Peyer's patch (tissue), 4 donors: ENCODE data around the gene CARMIL3. TPM values are rescaled to one million over a fixed set of nuclear protein-coding genes. Genes with fewer than 3 reads are reported as not detected.

ENCODE experiments used
- DNase-seq, 3 donors: peaks; one replicate each; pipeline ENCODE4 v3.0.0-alpha.2; 2017 to 2019
- H3K27ac ChIP-seq, 4 donors: fragments of 200-600 bp; sonication (generic); one replicate each; pipeline ENCODE4 v1.5.1; 2016 to 2019
- H3K27me3 ChIP-seq, 2 donors: fragments of 200-600 bp; sonication (generic); one replicate each; pipeline ENCODE4 v1.5.1; 2019
- H3K36me3 ChIP-seq, 3 donors: fragments of 200-600 bp; sonication (generic); one replicate each; pipeline ENCODE4 v1.5.1; 2016 to 2019
- H3K4me1 ChIP-seq, 4 donors: fragments of 200-600 bp; sonication (generic); one replicate each; pipeline ENCODE4 v1.5.1; 2016 to 2019
- H3K4me3 ChIP-seq, 4 donors: fragments of 200-600 bp; sonication (generic); 1 replicate in 3 of 4; 2 replicates in 1 of 4; pipeline ENCODE4 v1.5.1; 2016 to 2019; ENCODE audit warnings: mild to moderate bottlenecking in 1 of 4
- H3K9me3 ChIP-seq, 4 donors: fragments of 200-600 bp; sonication (generic); one replicate each; pipeline ENCODE4 v1.5.1; 2016 to 2019; ENCODE audit warnings: mild to moderate bottlenecking in 1 of 4
- CTCF ChIP-seq, 6 experiments: fragments of 450-650 bp in 4 of 6; fragments of 200-600 bp in 2 of 6; sonication (generic) in 1 of 6; IDR thresholded peaks; one replicate each; pipeline ENCODE4 v1.5.1; 2017 to 2019; ENCODE audit warnings: antibody characterized with exemption in 6 of 6, mild to moderate bottlenecking in 3 of 6, moderate library complexity in 1 of 6
- POLR2A ChIP-seq, 2 donors: fragments of 450-650 bp; IDR thresholded peaks; one replicate each; pipeline ENCODE4 v1.5.1; 2017; ENCODE audit warnings: antibody characterized with exemption in 2 of 2, mild to moderate bottlenecking in 2 of 2, moderate library complexity in 2 of 2
- total RNA-seq, 4 donors: library from RNA; depleted of rRNA; stranded (reverse); fragments of >200 nt; gene quantifications; one replicate each; pipeline ENCODE4 v1.1.0, GENCODE V29; 2016

The CARMIL3 gene
- total RNA-seq, 4 donors from 2014 or later = 1.3 to 5.8 (median 2.8) TPM

- TF ChIP-seq POLR2A (IDR thresholded peaks at IDR 0.05) (no peak), CTCF (IDR thresholded peaks at IDR 0.05) (no peak)
- H3K9me3 ChIP-seq = no peaks in the 10 kb centered on the region
- DNase-seq = no peak
- no peaks in the 10 kb centered on the region for H3K36me3 ChIP-seq
- peaks cover 0 to 21% (median 7%) of the 10 kb centered on the region in 4 donors for H3K4me1 ChIP-seq
- H3K4me3 ChIP-seq = no peak overlapping the region
- no peak overlapping the region for H3K27ac ChIP-seq
- H3K27me3 ChIP-seq = no peaks in the 10 kb centered on the region
Observed at GRCh38 chr14:24053548-24054323, 1.9 kb downstream of the CARMIL3 start.

GRCh38 chr14:24054324-24054641 is 2.5 kb downstream of the CARMIL3 start:
- Histone ChIP-seq H3K9me3 (no peaks in the 10 kb centered on the region), H3K36me3 (no peaks in the 10 kb centered on the region), H3K27me3 (no peaks in the 10 kb centered on the region), H3K4me1 (peaks cover 0 to 26% (median 6%) of the 10 kb centered on the region in 4 donors), H3K27ac (no peak overlapping the region), H3K4me3 (no peak overlapping the region)
- DNase-seq = no peak
- TF ChIP-seq CTCF (IDR thresholded peaks at IDR 0.05) (no peak), POLR2A (IDR thresholded peaks at IDR 0.05) (no peak)

- Histone ChIP-seq H3K36me3 (no peaks in the 10 kb centered on the region), H3K4me3 (no peak overlapping the region), H3K4me1 (peaks cover 0 to 27% (median 6%) of the 10 kb centered on the region in 4 donors), H3K27me3 (no peaks in the 10 kb centered on the region), H3K27ac (no peak overlapping the region), H3K9me3 (no peaks in the 10 kb centered on the region)
- no peak for TF ChIP-seq CTCF (IDR thresholded peaks at IDR 0.05)
- no peak for TF ChIP-seq POLR2A (IDR thresholded peaks at IDR 0.05)
- no peak for DNase-seq
Observed at GRCh38 chr14:24054646-24055045, 2.8 kb downstream of the CARMIL3 start.

GRCh38 chr14:24055971-24056799 is 4.4 kb downstream of the CARMIL3 start:
- no peak overlapping the region for H3K4me3 ChIP-seq
- DNase-seq = no peak
- no peak for TF ChIP-seq POLR2A (IDR thresholded peaks at IDR 0.05)
- no peak for TF ChIP-seq CTCF (IDR thresholded peaks at IDR 0.05)
- H3K36me3 ChIP-seq = no peaks in the 10 kb centered on the region
- H3K27ac ChIP-seq = no peak overlapping the region
- no peaks in the 10 kb centered on the region for H3K27me3 ChIP-seq
- H3K9me3 ChIP-seq = no peaks in the 10 kb centered on the region
- peaks cover 2 to 36% (median 6%) of the 10 kb centered on the region in 4 donors for H3K4me1 ChIP-seq

- no peak for DNase-seq
- H3K36me3 ChIP-seq = no peaks in the 10 kb centered on the region
- peaks cover 3 to 35% (median 6%) of the 10 kb centered on the region in 4 donors for H3K4me1 ChIP-seq
- no peaks in the 10 kb centered on the region for H3K27me3 ChIP-seq
- no peak overlapping the region for H3K27ac ChIP-seq
- no peaks in the 10 kb centered on the region for H3K9me3 ChIP-seq
- TF ChIP-seq CTCF (IDR thresholded peaks at IDR 0.05) (no peak), POLR2A (IDR thresholded peaks at IDR 0.05) (no peak)
- H3K4me3 ChIP-seq = no peak overlapping the region
Observed at GRCh38 chr14:24056800-24057184, 5.0 kb downstream of the CARMIL3 start.
